Fibroblast of lung (primary cell): ENCODE results near the gene MCTP2. TPM values are rescaled to one million over a fixed set of nuclear protein-coding genes. Genes with fewer than 3 reads are reported as not detected.
A peak's percentile ranks its signal among the peaks of the same experiment; 100 is the strongest.

Experiments
- DNase-seq, 2 donors: peaks; one replicate each; pipeline versions ENCODE4 v3.0.0 to v3.0.0-alpha.2; 2010; ENCODE audit warnings: low read depth in 2 of 2
- H2AFZ ChIP-seq: 2 replicates; pipeline ENCODE4 v1.5.1; 2012; ENCODE audit warnings: low read length, control low read depth, inconsistent platforms
- H3K27ac ChIP-seq: 2 replicates; pipeline ENCODE4 v1.5.1; 2011; ENCODE audit warnings: low read length, control low read depth; ENCODE audit not compliant: insufficient read depth
- H3K27me3 ChIP-seq: 2 replicates; pipeline ENCODE4 v1.5.1; 2011; ENCODE audit warnings: mild to moderate bottlenecking, low read length; ENCODE audit not compliant: control insufficient read depth, insufficient read depth
- H3K36me3 ChIP-seq: 2 replicates; pipeline ENCODE4 v1.5.1; 2011; ENCODE audit warnings: low read length; ENCODE audit not compliant: control insufficient read depth, insufficient read depth
- H3K4me1 ChIP-seq: 2 replicates; pipeline ENCODE4 v1.5.1; 2011; ENCODE audit warnings: low read length; ENCODE audit not compliant: control insufficient read depth, insufficient read depth; ENCODE audit errors: extremely low read depth
- H3K4me2 ChIP-seq: 2 replicates; pipeline ENCODE4 v1.5.1; 2011; ENCODE audit warnings: low read length, control low read depth; ENCODE audit not compliant: insufficient read depth; ENCODE audit errors: extremely low read depth
- H3K4me3 ChIP-seq, 4 experiments: fragments of 200-600 bp in 1 of 4; sonication (generic) in 1 of 4; replicated peaks in 1 of 4; 2 replicates each; pipeline ENCODE4 v1.5.1; 2011 to 2016; ENCODE audit warnings: low read length in 4 of 4, low read depth in 3 of 4, mild to moderate bottlenecking in 3 of 4, control low read depth in 2 of 4, inconsistent platforms in 1 of 4, mixed read lengths in 1 of 4; ENCODE audit not compliant: insufficient read depth in 1 of 4; ENCODE audit errors: control extremely low read depth in 1 of 4
- H3K79me2 ChIP-seq: 2 replicates; pipeline ENCODE4 v1.5.1; 2012; ENCODE audit warnings: mild to moderate bottlenecking, low read length, inconsistent platforms; ENCODE audit not compliant: control insufficient read depth, insufficient read depth
- H3K9ac ChIP-seq: 2 replicates; pipeline ENCODE4 v1.5.1; 2011; ENCODE audit warnings: mild to moderate bottlenecking, low read length, control low read depth; ENCODE audit not compliant: insufficient read depth
- H3K9me3 ChIP-seq: 2 replicates; pipeline ENCODE4 v1.5.1; 2012; ENCODE audit warnings: low read depth, low read length; ENCODE audit not compliant: control insufficient read depth, insufficient read depth
- H4K20me1 ChIP-seq: 2 replicates; pipeline ENCODE4 v1.5.1; 2011; ENCODE audit warnings: low read length; ENCODE audit not compliant: control insufficient read depth, insufficient read depth; ENCODE audit errors: extremely low read depth
- CTCF ChIP-seq, 2 donors: IDR thresholded peaks in 1 of 2; conservative IDR thresholded peaks in 1 of 2; 1 replicate in 1 of 2; 2 replicates in 1 of 2; pipeline ENCODE4 v1.5.1; 2011 to 2012; ENCODE audit warnings: low read length in 2 of 2, control low read depth in 1 of 2, inconsistent platforms in 1 of 2, low read depth in 1 of 2, mild to moderate bottlenecking in 1 of 2
- EZH2 ChIP-seq: IDR thresholded peaks from 2 replicates; pipeline ENCODE4 v1.5.1; 2012; ENCODE audit warnings: low read length, control low read depth, mild to moderate bottlenecking; ENCODE audit errors: missing control alignments
- polyA plus RNA-seq, 2 donors: library from polyadenylated mRNA; depleted of rRNA in 1 of 2; stranded (reverse) in 1 of 2; unstranded in 1 of 2; fragments of >200 nt; gene quantifications; 2 replicates each; pipeline ENCODE4 v1.2.1, GENCODE V29; 2011 to 2012; ENCODE audit warnings: missing spikeins in 1 of 2
- total RNA-seq: library from RNA; depleted of rRNA; stranded (reverse); fragments of >200 nt; gene quantifications from 2 replicates; pipeline ENCODE4 v1.2.1, GENCODE V29; 2014

The MCTP2 gene
- total and polyA plus RNA-seq, 2 donors (not counting 1 experiment from before 2014, with no cell fraction given) = 3.6 to 14.5 TPM

- H3K4me2 ChIP-seq = no peak overlapping the region
- TF ChIP-seq CTCF (conservative IDR thresholded peaks at IDR 0.05 in 1 of 2, IDR thresholded peaks at IDR 0.05 in 1 of 2; ENCODE audit: low read depth in 1 of 2, low read length in 2 of 2) = no peak
- no peak for TF ChIP-seq EZH2
- H3K4me3 ChIP-seq = no peak overlapping the region
- no peaks in the 10 kb centered on the region for H3K27me3 ChIP-seq
- no peak for DNase-seq
- no peaks in the 10 kb centered on the region for H3K9me3 ChIP-seq
- no peak overlapping the region for H3K27ac ChIP-seq
- H4K20me1 ChIP-seq = no peaks in the 10 kb centered on the region
- H2AFZ ChIP-seq = no peak overlapping the region
- H3K4me1 ChIP-seq = no peaks in the 10 kb centered on the region
- H3K36me3 ChIP-seq = no peaks in the 10 kb centered on the region
- H3K9ac ChIP-seq = no peak overlapping the region
- H3K79me2 ChIP-seq = no peaks in the 10 kb centered on the region
These were observed 83.3 kb downstream of the MCTP2 start for GRCh38 chr15:94314639-94315038.

- Histone ChIP-seq H3K4me2 (no peak overlapping the region), H4K20me1 (no peaks in the 10 kb centered on the region), H3K9ac (no peak overlapping the region), H3K9me3 (no peaks in the 10 kb centered on the region), H3K4me3 (no peak overlapping the region), H3K27ac (no peak overlapping the region), H3K36me3 (no peaks in the 10 kb centered on the region), H3K27me3 (no peaks in the 10 kb centered on the region), H3K4me1 (no peaks in the 10 kb centered on the region), H3K79me2 (no peaks in the 10 kb centered on the region), H2AFZ (no peak overlapping the region)
- no peak for TF ChIP-seq EZH2
- no peak for TF ChIP-seq CTCF (conservative IDR thresholded peaks at IDR 0.05 in 1 of 2, IDR thresholded peaks at IDR 0.05 in 1 of 2; ENCODE audit: low read depth in 1 of 2, low read length in 2 of 2)
- no peak for DNase-seq
These were observed 85.8 kb downstream of the MCTP2 start for GRCh38 chr15:94317211-94317610.

GRCh38 chr15:94322141-94322540, 90.8 kb downstream of the MCTP2 start:
- Histone ChIP-seq H3K4me3 (no peak overlapping the region), H2AFZ (no peak overlapping the region), H3K4me1 (no peaks in the 10 kb centered on the region), H3K9ac (no peak overlapping the region), H3K4me2 (no peak overlapping the region), H4K20me1 (no peaks in the 10 kb centered on the region), H3K79me2 (no peaks in the 10 kb centered on the region), H3K9me3 (no peaks in the 10 kb centered on the region), H3K27me3 (no peaks in the 10 kb centered on the region), H3K36me3 (no peaks in the 10 kb centered on the region), H3K27ac (no peak overlapping the region)
- no peak for TF ChIP-seq CTCF (conservative IDR thresholded peaks at IDR 0.05 in 1 of 2, IDR thresholded peaks at IDR 0.05 in 1 of 2; ENCODE audit: low read depth in 1 of 2, low read length in 2 of 2)
- no peak for TF ChIP-seq EZH2
- peak in 1 of 2 donors; percentile 2 for DNase-seq
